ENCODE results near the gene AFG1L. TPM values are rescaled to one million over a fixed set of nuclear protein-coding genes. Genes with fewer than 3 reads are reported as not detected.

AFG1L gene
- total RNA-seq, 1 experiment from 2014 or later: 7.2 TPM

GRCh38 chr6:108541843-108542759, 247.2 kb downstream of the AFG1L start:
- peak; percentile 67 to 74 for DNase-seq
- Histone ChIP-seq H3K4me3 (ENCODE audit: low read depth, low read length) (peak overlapping the region; percentile 1; the same call in 1 of the 2 replicates), H3K27me3 (replicated peaks; ENCODE audit: control insufficient read depth, insufficient read depth, low read length) (no peaks in the 10 kb centered on the region), H3K4me1 (no peaks in the 10 kb centered on the region), H3K9me3 (0 out of 2 replicates have a peak, but pooled peaks cover 4% of the 10 kb centered on the region), H3K36me3 (ENCODE audit: control insufficient read depth, insufficient read depth, low read length) (no peaks in the 10 kb centered on the region)
- Mint-ChIP-seq H3K4me3 (ENCODE audit: unreplicated experiment) (peak overlapping the region; percentile 55), H3K27me3 (ENCODE audit: insufficient read depth, unreplicated experiment) (no peaks in the 10 kb centered on the region), H3K4me1 (ENCODE audit: low read depth, unreplicated experiment) (no peaks in the 10 kb centered on the region), H3K27ac (ENCODE audit: unreplicated experiment) (no peak overlapping the region), H3K9me3 (ENCODE audit: unreplicated experiment) (no peaks in the 10 kb centered on the region), H3K36me3 (ENCODE audit: insufficient read depth, unreplicated experiment) (no peaks in the 10 kb centered on the region)
- intact Hi-C loops (cut with micrococcal nuclease; ENCODE audit: unreplicated experiment): loop anchor here (1.0 kb wide), 4 partner anchors 187 to 531 kb away; no protein-coding TSS in a partner anchor
- POLR2A ChIA-PET: interaction anchor here (0.5 kb wide), 1 partner anchor 324 kb away, joined by 4 read pairs; no protein-coding TSS in a partner anchor
- CTCF ChIA-PET: interaction anchor here (0.5 to 1.9 kb wide), 12 partner anchors 10 to 536 kb away, joined by 3 to 33 read pairs (median 5); no protein-coding TSS in a partner anchor
- no TSS peak for BruUV-seq (replicated peaks)
- TF ChIP-seq, protein P1, sequence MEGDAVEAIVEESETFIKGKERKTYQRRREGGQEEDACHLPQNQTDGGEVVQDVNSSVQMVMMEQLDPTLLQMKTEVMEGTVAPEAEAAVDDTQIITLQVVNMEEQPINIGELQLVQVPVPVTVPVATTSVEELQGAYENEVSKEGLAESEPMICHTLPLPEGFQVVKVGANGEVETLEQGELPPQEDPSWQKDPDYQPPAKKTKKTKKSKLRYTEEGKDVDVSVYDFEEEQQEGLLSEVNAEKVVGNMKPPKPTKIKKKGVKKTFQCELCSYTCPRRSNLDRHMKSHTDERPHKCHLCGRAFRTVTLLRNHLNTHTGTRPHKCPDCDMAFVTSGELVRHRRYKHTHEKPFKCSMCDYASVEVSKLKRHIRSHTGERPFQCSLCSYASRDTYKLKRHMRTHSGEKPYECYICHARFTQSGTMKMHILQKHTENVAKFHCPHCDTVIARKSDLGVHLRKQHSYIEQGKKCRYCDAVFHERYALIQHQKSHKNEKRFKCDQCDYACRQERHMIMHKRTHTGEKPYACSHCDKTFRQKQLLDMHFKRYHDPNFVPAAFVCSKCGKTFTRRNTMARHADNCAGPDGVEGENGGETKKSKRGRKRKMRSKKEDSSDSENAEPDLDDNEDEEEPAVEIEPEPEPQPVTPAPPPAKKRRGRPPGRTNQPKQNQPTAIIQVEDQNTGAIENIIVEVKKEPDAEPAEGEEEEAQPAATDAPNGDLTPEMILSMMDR (IDR thresholded peaks at IDR 0.05; ENCODE audit: insufficient read depth in 1 of 2, low read depth in 1 of 2, low read length in 1 of 2, severe bottlenecking in 1 of 2, unreplicated experiment in 1 of 2): peak; percentile 76 to 85

- Histone ChIP-seq H3K4me3 (ENCODE audit: low read depth, low read length) (no peak overlapping the region), H3K9me3 (0 out of 2 replicates have a peak, but pooled peaks cover 4% of the 10 kb centered on the region), H3K4me1 (no peaks in the 10 kb centered on the region), H3K36me3 (ENCODE audit: control insufficient read depth, insufficient read depth, low read length) (no peaks in the 10 kb centered on the region), H3K27me3 (replicated peaks; ENCODE audit: control insufficient read depth, insufficient read depth, low read length) (no peaks in the 10 kb centered on the region)
- POLR2A ChIA-PET: no interaction called here
- TF ChIP-seq, protein P1 (IDR thresholded peaks at IDR 0.05; ENCODE audit: insufficient read depth in 1 of 2, low read depth in 1 of 2, low read length in 1 of 2, severe bottlenecking in 1 of 2, unreplicated experiment in 1 of 2): no peak
- CTCF ChIA-PET: interaction anchor here (1.9 kb wide), 2 partner anchors 295 to 350 kb away, joined by 22 to 33 read pairs; no protein-coding TSS in a partner anchor
- Mint-ChIP-seq H3K36me3 (ENCODE audit: insufficient read depth, unreplicated experiment) (no peaks in the 10 kb centered on the region), H3K27me3 (ENCODE audit: insufficient read depth, unreplicated experiment) (no peaks in the 10 kb centered on the region), H3K4me1 (ENCODE audit: low read depth, unreplicated experiment) (no peaks in the 10 kb centered on the region), H3K27ac (ENCODE audit: unreplicated experiment) (no peak overlapping the region), H3K9me3 (ENCODE audit: unreplicated experiment) (no peaks in the 10 kb centered on the region), H3K4me3 (ENCODE audit: unreplicated experiment) (no peak overlapping the region)
- no peak for DNase-seq
- BruUV-seq (replicated peaks): no TSS peak
- intact Hi-C loops (cut with micrococcal nuclease; ENCODE audit: unreplicated experiment): no loop called here
Observed at GRCh38 chr6:108543175-108543940, 248.5 kb downstream of the AFG1L start.

DNA sequence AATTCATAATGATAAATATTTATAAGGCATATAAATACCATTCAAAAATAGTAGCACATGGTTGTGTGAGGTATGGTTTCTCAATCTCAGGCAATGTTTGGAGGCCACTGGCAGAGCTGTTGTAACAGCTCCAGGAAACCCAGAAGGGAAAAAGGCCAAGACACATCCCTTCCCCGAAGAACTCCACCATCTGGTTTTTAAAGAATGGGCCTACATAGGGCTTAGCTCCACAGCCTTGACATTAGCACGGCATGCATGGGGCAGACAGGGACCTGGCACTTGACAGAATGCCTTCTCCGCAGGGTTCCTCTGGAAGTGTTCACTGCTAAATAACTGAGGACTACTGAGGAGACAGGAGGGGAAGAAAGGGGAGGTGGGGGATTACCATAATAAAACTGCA, 249.8 kb downstream of the AFG1L start:
- Mint-ChIP-seq H3K4me1 (ENCODE audit: low read depth, unreplicated experiment) (no peaks in the 10 kb centered on the region), H3K27ac (ENCODE audit: unreplicated experiment) (no peak overlapping the region), H3K36me3 (ENCODE audit: insufficient read depth, unreplicated experiment) (no peaks in the 10 kb centered on the region), H3K9me3 (ENCODE audit: unreplicated experiment) (no peaks in the 10 kb centered on the region), H3K27me3 (ENCODE audit: insufficient read depth, unreplicated experiment) (no peaks in the 10 kb centered on the region), H3K4me3 (ENCODE audit: unreplicated experiment) (no peak overlapping the region)
- intact Hi-C loops (cut with micrococcal nuclease; ENCODE audit: unreplicated experiment): no loop called here
- no peaks in the 10 kb centered on the region for H3K27me3 ChIP-seq (replicated peaks; ENCODE audit: control insufficient read depth, insufficient read depth, low read length)
- H3K4me3 ChIP-seq (ENCODE audit: low read depth, low read length): no peak overlapping the region
- H3K36me3 ChIP-seq (ENCODE audit: control insufficient read depth, insufficient read depth, low read length): no peaks in the 10 kb centered on the region
- POLR2A ChIA-PET: no interaction called here
- BruUV-seq (replicated peaks): no TSS peak
- no peaks in the 10 kb centered on the region for H3K4me1 ChIP-seq
- 0 out of 2 replicates have a peak, but pooled peaks cover 4% of the 10 kb centered on the region for H3K9me3 ChIP-seq
- CTCF ChIA-PET: no interaction called here
- TF ChIP-seq, protein P1 (IDR thresholded peaks at IDR 0.05; ENCODE audit: insufficient read depth in 1 of 2, low read depth in 1 of 2, low read length in 1 of 2, severe bottlenecking in 1 of 2, unreplicated experiment in 1 of 2): no peak
- DNase-seq: no peak
